GM12801 (cell line): ENCODE data around the gene YAE1.

Experiments
- TF ChIP-seq, protein P1 (sequence below): IDR thresholded peaks from one replicate; pipeline ENCODE4 v1.5.1; 2011; ENCODE audit warnings: control low read depth; ENCODE audit not compliant: insufficient read length; ENCODE audit errors: extremely low read depth

YAE1 gene, protein sequence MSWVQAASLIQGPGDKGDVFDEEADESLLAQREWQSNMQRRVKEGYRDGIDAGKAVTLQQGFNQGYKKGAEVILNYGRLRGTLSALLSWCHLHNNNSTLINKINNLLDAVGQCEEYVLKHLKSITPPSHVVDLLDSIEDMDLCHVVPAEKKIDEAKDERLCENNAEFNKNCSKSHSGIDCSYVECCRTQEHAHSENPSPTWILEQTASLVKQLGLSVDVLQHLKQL

DNA sequence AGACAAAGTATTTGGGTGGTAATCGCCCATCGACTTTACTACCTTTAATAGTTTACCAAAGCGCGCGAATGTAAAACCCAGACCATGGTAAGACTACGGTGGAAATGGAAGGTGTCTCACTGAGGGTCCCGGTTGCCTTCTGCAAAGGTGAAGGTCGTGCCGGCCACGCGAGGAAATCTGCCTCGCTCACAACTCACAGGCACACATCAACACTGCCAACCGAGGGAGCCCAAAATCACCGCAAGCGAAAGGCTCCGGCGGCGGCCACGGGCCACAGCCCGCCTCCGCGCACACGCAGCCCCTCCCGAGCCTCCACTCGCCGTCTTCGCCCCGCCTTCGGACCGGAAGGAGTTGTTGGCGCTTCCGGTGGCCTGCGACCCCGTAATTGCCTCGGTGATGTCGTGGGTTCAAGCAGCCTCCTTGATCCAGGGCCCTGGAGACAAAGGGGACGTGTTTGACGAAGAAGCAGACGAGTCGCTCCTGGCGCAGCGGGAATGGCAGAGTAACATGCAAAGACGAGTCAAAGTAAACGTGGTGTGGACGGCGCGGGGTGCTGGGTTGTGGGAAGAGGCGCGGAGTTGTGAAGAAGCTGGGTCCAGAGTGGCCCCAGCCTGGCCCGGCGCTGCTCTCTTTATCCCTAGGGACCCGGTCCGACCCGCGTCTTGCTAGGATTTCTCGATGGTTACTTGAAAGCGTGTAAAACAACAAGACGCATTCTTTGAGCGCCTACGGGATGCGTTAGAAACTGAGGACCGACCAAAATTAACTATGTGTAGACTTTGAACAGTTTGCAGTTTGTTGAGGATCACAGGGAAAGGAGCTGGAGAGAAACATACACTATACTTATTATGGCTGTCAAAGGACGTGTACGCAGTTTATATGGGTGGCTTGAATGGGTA is at the start of gene YAE1:
TSS of gene YAE1 (plus strand) at position 382 of the 899 bp plus-strand sequence. CDS start at position 397, 15 bp downstream.
- TF ChIP-seq, protein P1, sequence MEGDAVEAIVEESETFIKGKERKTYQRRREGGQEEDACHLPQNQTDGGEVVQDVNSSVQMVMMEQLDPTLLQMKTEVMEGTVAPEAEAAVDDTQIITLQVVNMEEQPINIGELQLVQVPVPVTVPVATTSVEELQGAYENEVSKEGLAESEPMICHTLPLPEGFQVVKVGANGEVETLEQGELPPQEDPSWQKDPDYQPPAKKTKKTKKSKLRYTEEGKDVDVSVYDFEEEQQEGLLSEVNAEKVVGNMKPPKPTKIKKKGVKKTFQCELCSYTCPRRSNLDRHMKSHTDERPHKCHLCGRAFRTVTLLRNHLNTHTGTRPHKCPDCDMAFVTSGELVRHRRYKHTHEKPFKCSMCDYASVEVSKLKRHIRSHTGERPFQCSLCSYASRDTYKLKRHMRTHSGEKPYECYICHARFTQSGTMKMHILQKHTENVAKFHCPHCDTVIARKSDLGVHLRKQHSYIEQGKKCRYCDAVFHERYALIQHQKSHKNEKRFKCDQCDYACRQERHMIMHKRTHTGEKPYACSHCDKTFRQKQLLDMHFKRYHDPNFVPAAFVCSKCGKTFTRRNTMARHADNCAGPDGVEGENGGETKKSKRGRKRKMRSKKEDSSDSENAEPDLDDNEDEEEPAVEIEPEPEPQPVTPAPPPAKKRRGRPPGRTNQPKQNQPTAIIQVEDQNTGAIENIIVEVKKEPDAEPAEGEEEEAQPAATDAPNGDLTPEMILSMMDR = no peak

DNA sequence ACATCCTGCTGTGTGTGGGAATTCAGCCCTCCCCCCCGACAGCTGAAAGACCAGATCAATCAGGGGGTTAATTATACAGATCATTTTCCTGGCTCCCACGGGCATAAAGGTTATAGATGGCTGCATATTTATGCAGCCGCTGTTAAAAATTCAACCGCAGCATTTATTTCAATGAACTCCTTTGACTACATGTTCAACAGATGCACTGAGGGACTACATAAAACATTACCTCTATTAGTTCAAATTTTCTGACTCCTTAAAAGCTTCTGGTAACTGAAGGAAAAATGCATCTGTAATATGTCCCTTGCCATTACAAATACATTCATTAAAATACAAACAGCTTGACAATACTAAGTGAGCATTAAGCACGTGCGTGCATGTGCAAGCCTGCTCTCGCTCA is 49.7 kb upstream of the YAE1 start:
- TF ChIP-seq, protein P1 = no peak

GRCh38 chr7:39517240-39517639 is 49.0 kb upstream of the YAE1 start:
- TF ChIP-seq, protein P1 = no peak

DNA sequence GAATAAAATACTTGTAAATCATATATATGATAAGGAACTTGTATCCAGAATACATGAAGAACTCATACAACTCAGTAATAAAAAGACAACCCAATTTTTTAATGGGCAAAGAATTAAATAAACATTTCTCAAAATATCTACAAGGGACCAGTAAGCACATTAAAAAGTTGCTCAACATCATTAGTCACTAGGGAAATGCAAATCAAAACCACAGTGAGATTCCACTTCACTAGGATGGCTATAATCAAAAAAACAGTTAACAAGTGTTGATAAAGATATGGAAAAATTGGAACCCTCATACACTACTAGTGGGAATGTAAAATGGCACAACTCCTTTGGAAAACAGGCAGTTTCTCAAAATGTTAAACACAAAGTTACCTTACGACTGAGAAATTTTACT is 40.3 kb upstream of the YAE1 start:
- TF ChIP-seq, protein P1 = no peak

DNA sequence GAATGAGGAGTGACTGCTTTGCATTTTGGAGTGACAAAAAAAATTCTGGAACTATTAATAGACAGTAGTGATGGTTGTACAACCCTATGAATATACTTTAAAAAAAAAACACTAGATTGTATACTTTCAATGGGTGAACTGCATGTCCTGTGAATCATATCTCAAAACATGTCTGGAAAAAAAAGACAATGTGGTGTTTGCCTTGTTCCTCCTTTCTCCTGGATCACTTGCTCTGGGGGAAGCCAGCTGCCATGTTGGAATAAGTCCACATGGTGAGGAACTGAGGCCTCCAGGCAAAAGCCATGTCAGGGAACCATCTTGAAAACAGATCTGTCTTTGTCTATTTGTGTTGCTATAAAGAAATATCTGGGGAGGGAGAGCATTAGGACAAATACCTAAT is 39.5 kb upstream of the YAE1 start:
- TF ChIP-seq, protein P1 = no peak

- TF ChIP-seq, protein P1 = no peak
Observed at GRCh38 chr7:39527296-39527695, 38.9 kb upstream of the YAE1 start.

- TF ChIP-seq, protein P1 = no peak
Observed at GRCh38 chr7:39527951-39528350, 38.3 kb upstream of the YAE1 start.
